A673 (cell line): ENCODE data around the gene ARHGEF4.

Source experiments
- CTCF ChIP-seq: fragments of 300-800, 200-600 bp; sonication (generic); conservative IDR thresholded peaks from 2 replicates; pipeline ENCODE4 v1.5.1; 2017; ENCODE audit warnings: low read depth, mild to moderate bottlenecking, antibody characterized with exemption, low read length, moderate library complexity, mixed read lengths
- EZH2 ChIP-seq: fragments of 200-600 bp; sonication (generic); IDR thresholded peaks from 2 replicates; pipeline ENCODE4 v1.6.1; 2017; ENCODE audit warnings: borderline replicate concordance, low read depth, mild to moderate bottlenecking, mixed read lengths, antibody characterized with exemption, low read length; ENCODE audit not compliant: poor library complexity, severe bottlenecking

- TF ChIP-seq CTCF (no peak), EZH2 (no peak)
Measured at GRCh38 chr2:131034122-131035051, 197.7 kb downstream of the ARHGEF4 start.
